Measurements from ENCODE around the gene ARL17A.
"Not testable (repeated sequence)": the region's sequence is repeated elsewhere in the genome, so short reads cannot be mapped to it uniquely, and the experiment has no call there.

ARL17A gene

DNA sequence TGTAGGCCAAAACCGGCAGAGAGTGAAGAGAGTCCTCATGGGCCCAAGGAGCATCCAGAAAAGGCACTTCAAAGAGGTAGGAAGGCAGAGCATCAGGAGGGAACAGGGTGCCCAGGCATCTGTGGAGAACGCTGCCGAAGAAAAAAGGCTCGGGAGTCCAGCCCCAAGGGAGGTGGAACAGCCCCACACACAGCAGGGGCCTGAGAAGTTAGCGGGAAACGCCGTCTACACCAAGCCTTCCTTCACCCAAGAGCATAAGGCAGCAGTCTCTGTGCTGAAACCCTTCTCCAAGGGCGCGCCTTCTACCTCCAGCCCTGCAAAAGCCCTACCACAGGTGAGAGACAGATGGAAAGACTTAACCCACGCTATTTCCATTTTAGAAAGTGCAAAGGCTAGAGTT lies 30.9 kb downstream of the ARL17A start:
- DNase-seq (ENCODE audit: low read depth): not testable (repeated sequence)

DNA sequence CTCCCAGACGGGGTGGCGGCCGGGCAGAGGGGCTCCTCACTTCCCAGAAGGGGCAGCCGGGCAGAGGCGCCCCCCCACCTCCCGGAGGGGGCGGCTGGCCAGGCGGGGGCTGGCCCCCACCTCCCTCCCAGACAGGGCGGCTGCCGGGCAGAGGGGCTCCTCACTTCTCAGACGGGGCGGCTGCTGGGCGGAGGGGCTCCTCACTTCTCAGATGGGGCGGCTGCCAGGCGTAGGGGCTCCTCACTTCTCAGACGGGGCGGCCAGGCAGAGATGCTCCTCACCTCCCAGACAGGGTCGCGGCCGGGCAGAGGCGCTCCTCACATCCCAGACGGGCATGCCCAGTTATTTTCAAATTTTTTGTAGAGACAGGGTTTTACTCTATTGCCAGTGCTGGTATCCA lies 44.8 kb downstream of the ARL17A start:
- not testable (repeated sequence) for DNase-seq (ENCODE audit: low read depth)

DNA sequence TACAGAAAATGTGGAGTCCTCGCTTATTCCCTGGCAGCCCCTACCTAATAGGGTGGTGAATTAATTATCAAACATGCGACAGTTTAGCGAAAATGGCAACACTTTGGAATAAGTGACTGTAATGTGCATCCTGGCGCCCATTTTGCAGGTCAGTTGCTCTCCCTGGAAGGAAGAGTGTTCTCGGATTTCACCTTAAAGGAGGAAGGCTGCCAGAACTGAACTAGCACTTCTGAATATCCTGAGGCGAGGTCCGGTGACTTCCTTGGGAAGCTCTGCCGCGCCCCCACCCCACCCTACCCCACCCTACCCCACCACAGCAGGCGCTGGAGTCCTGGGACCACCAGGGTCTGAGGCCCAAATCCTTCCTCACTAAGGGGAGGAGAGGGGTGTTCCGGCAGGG lies 67.3 kb downstream of the ARL17A start, which contains the start of gene LRRC37A2:
LRRC37A2 (plus strand) TSS at position 301 of the 400 bp plus-strand sequence. CDS start 245 bp downstream, outside the sequence.
- DNase-seq (ENCODE audit: low read depth): not testable (repeated sequence)

DNA sequence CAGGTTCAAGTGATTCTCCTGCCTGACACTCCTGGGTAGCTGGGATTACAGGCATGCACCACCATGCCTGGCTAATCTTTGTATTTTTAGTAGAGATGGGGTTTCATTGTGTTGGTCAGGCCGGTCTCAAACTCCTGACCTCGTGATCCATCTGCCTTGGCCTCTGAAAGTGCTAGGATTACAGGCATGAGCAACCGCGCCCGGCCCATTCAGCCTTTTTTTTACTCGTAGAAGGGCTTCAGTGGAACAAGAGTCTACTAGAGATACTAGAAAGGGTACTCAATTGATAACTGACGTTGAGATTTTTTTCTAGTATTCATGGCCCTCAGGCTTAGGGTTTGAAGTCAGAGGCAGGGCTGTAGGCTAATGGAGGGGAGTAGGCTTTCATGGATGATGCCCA lies 73.6 kb downstream of the ARL17A start:
- not testable (repeated sequence) for DNase-seq (ENCODE audit: low read depth)

DNA sequence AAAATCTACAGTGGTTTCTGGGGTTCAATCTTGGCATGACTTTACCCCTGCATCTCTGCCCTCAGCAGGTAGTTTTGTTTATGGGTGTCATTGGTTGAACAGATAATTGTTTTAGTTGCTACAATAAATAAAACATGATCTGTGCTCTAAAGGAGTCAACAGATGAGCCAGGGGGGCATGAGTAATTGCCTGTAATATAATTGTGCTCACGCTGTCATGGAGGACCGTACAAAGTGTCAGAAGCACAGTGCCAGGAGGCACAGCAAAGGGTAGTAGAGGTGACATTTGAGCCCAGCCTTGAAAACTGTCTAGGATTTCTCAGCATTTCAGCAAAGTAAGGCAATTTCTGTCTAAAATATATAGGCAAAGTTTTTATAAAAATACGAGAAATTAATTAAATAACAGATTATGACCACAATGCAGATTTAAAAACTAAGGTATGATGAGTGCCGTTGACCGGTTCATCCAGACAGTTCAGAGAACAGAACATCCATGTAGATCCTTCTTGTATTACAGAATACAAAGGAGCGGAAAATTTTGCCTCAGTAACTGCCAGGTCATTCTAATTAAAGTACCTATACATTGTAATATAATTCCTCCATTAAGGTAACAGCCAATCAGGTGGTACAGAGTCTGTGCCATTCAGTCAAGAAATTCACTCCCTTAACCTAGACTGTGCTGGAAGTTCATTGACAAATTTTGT lies 79.9 kb downstream of the ARL17A start:
- DNase-seq (ENCODE audit: low read depth): not testable (repeated sequence)

DNA sequence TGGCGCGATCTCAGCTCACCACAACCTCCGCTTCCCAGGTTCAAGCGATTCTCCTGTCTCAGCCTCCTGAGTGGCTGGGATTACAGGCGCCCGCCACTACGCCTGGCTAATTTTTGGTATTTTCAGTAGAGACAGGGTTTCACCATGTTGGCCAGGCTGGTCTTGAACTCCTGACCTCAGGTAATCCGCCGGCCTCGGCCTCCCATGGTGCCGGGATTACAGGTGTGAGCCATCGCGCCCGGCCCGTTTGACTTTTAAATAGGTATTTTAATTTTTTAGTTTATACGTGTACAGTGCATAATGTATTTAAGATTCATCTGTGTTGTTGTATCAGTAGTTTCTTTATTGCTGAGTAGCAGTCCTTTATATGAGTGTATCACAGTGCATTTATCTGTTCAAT lies 87.5 kb downstream of the ARL17A start:
- not testable (repeated sequence) for DNase-seq (ENCODE audit: low read depth)

DNA sequence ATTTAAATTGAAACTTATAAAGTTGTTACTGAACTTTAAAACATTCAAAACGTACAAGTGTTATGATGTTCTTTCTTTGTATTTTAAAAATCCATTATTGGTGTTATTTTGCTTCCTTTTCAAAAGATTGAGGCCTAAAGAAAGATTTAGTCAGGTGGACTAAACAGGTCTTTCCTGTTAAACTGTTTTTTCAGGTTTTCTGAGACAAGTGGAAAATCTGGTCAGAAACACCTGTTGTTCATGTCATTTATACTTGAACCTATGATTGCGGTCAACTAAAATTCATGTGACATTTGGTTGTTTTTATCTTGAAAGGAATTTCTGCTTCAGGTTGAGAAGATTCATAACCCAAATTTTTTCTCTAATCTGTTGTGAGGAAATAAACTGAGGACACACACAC lies 98.2 kb downstream of the ARL17A start:
- DNase-seq (ENCODE audit: low read depth): not testable (repeated sequence)

DNA sequence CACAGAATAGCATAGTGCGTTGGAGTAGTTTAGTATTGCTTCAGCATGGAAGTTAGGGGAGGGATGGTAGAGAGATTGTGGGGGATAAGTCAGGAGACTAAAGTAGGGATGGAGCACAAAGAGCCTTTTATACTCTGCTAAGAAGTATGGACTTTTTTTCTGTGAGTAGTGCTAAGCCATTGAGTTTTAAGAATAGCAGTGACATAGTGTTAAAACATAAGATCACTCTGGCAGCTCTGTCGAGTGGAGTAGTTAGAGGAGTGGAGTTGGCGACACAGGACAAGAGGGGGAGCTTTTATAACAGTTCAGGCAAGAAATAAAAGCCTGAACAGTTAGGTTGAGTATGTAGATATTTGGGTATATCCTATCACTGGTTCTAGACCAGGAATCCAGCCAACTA lies 100.7 kb downstream of the ARL17A start:
- DNase-seq (ENCODE audit: low read depth): not testable (repeated sequence)

DNA sequence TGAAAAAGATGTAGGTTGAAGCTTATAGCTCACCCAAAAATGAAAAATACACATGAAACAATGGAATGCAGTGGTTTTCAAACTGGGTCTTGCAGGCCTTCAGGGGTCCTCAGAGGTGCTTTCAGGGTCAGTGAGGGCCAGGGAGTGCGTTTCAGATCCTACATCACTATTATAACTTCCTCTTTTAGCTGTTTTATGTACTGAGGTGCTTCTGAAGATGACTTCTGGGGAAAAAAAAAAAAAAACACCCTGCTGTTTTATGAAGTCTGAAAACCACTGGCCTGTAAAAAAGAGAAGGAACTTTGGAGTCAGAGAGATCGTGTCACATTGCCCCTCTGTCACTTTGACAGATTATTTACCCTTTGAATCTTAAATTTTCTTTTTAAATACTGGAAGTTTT lies 103.9 kb downstream of the ARL17A start:
- not testable (repeated sequence) for DNase-seq (ENCODE audit: low read depth)

DNA sequence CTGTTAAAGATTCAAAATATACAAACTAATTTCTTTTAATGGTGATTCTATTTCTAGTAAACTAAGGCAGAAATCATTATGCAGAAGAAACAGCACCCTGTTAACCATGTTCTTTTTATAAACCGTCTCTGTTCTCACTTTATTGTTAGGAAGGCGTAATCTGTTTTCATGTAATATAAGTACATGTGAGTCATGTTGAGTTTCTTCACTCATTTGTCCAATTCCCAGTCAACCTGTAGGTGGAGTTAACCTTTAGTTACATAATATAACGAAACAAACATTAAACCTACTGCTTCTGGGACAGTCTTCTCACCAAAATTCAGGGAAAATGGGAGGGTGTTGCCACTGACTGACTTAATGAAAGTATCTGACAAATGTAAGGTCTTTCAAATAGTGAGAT lies 105.0 kb downstream of the ARL17A start:
- not testable (repeated sequence) for DNase-seq (ENCODE audit: low read depth)

DNA sequence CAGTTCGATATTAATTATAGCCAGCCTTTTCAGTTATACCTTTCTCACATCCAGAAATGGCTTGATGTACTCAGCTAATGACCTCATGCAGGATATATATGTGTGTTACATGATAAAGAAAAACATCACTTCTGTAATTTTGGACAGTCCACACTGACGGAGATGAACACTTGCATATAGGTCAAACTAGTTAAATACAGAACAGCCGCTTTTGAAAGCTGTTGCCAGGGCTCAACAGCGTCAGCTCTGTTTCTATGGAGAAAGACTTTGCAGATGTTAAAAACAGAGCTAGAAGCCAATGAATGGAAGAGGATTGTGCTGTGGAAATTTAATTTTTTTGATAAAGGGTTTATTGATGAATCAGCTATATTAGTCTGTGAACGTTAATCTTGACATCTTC lies 111.9 kb downstream of the ARL17A start:
- not testable (repeated sequence) for DNase-seq (ENCODE audit: low read depth)
